ENCODE measurements around the gene PDE2A.
A peak's percentile ranks its signal among the peaks of the same experiment; 100 is the strongest.

Gene PDE2A

DNA sequence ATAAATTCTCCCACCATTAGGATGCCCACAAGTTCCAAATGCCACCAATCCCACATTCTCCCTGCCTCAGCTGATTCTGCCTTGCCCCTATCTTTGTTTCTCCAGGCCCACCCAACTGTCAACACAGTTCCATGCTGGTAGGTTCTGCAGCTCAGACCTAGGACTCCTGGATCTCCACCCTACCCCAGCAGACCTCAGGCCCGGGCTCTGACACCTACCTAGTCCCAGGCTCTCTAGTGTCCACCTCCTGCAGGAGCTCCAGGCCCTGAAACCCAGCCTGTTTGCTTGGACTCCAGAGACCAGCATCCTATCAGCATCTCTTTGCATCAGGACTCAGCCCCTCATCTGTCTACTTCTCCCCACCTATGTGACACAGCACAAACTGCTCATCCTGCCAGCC, 86.5 kb downstream of the PDE2A start:
- no peak for DNase-seq

DNA sequence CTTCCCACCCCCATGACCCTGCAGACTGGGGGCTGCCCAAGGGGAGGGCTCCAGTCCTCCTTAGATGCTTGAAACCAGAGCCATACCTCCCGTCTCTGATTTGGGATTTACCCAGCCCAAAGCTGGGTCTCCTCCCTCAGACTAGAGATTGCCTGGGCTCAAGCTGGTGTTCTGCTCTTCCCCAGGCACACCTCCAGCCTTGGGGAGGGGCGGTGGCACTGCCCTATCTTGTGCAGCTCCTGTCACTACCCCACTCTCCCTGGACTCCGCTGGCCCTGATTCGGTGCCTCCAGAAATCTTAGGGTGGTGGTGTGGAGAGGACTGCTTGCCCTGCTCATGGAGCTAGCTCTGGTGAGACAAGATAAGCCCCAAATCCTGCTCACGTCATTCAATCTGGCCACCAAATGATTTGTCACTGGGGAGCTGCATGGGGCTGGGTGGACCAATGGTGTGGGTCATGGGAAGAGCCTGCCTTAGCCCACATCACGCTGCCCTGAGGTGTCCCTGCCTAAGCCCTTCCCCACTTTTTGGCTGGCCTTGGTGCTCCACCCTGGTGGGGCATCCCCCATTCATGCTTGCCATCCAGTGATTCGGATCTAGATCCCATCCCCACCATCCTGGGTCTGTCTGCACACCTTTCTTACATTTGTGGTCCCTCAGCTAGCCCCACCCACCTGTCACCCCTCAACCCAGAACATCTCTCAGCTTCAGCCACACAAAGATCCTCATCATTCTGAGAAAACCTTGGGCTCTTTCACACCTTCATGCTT, 87.7 kb downstream of the PDE2A start:
- peak; percentile 50 for DNase-seq

DNA sequence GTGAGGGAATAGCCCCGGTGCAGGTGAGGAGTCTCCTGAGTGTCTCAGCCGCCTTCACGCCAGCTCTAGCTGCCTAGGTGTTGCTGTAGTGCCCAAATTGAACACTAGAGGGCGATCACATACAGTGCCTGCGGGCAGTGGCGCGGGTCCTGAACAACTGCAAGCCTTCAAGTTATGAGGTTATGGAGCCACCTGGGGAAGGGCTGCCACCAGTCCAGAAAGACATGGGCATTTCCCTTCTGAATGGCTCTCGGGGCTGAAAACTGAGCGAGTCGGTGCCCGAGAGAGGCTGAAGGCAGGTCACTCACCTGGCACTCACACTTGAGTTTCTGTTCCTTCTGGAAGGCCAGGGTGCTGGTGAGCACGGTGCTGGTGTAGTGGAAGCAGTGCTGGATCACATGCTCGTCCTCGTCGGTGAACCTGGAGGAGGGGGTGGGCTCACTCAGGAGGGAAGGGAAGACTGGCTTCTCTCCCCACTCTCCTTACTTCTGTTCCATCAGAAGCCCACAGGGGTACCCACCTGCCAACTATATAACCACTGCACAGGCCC, 88.4 kb downstream of the PDE2A start:
- DNase-seq: peak; percentile 81

DNA sequence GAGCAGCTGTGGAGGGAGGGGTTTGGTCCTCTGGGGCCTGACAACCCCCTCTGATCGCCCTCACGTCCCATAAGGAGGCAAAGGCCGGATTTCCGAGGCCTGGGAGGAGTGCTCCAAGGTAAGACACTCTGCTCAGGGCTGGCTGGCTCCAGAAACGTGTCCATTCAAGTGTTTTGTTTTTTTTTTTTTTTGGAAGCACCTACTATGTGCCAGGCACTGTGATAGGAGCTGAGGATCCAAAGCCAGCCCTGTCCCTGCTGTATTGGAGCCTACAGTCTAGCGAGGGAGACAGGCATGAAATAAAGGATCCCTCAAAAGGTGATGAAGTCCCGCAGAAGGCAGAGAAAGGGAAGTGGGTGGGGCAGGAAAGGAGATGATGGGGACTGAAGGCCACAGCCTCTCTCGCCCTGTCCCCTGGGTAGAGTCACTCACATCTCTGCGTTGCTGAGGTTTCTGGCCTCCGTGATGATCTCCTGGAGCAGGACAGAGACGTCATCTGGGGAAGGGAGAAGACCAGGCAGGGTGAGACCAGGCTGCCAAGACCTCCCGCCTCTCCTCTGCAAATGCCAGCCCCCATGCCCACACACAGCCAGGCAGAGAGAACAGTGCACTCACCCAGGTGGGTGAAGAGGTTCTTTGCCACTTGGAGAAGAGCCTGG, 89.2 kb downstream of the PDE2A start:
- peak; percentile 38 for DNase-seq

DNA sequence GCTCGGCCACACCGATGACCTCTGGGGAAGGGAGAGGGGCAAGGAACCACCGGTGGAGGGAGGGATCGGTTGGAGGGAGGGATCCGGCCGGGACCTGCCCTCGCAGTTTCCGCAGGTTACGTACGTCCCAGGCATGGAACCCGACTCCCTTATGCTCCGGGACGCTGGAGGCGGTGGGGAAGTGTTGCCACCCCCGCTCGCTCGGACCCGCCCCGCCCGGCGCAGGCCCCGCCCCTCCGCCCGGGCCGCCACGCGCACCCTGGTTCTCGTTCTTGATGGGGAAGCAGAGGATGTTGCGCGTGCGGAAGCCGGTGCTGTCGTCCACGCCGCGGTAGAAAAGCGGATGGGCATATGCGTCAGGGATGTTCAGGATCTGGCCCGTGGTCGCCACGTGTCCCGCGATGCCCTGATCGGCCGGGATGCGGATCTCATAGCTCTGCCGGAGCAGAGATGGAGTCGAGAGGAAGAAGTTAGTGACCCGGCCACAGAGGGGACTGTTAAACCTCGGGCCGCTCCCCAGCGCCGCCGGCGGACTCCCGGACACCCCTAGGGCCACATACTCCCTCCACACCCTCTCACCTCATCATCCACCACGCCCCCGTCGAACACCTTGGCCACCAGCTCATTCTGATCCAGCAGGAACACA, 89.8 kb downstream of the PDE2A start:
- DNase-seq: peak; percentile 49

DNA sequence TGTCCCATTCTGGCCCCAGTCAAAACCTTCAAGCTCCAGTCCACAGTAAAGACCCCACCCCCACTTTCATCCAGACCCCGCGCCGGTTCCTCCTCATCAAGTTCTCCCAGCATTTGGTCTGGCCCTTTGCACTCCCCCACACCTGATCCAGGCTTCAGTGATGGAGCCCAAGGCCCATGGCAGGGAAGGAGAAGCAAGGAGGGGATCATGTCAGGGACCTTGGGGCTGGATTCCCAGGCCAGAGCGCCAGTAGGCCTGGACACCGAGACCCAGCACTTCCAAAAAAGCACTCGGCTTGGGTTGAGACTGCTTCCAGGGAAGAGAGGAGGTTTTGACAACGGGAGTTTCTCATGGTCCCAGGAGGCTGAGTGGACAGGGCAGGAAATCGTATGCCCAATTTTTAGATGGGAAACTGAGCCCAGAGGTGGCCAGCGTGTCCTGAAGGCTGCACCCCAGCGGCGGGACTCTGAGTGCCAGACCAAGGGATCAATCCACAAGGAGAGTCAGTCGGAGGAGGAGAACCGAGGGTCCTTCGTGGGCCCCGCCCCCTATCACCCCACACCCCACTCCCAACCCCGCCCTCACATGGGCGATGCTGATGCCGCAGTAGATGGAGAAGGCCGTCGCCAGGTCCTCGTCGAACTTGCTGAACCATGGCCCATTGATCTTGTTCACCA, 90.5 kb downstream of the PDE2A start:
- DNase-seq: no peak

- no peak for DNase-seq
Measured at GRCh38 chr11:72583177-72583553, 91.1 kb downstream of the PDE2A start.

DNA sequence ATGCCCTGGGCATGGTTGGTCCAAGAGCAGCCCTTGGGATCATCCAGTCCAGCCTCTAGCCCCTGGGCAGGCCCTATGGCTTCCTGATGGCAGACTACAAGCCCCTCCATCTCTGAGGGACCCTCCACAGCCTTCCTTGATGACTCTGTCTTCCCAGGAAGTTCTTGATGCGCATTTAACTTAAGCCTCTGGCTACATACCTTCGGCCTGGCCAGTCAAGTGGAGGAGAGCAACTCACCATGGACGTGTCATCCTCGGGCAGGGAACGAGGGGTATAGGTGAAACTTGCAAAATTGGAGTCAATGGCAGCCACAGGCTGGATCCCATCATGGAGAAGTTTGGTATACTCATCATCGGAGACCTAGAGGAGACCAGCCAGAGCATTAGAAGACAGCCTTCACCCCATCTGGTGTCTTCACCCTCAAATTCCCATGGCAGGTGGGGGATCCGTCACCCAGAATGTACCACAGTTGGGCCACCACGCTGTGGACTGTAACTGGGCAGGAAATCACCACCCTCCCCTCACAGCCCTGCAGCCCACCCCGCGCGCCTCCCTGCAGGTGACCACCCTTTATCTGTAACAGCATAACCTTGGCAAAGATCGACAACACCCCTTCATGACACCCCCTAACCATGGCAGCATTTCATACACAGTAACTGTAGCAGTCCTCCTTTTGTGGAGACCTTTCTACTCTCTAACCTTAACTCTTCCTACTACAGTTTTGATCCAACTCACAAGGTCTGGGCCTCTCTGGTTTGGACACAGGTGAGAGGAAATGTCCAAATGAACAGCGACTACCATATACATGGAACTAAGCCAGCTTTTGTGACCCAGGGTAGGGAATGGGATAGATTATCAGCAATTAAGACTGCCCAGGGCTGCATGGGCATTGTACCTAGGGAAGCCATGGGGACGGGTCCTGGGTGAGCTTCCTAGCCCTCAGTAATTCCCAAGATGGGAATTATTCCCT, 91.7 kb downstream of the PDE2A start:
- DNase-seq: no peak

GRCh38 chr11:72581067-72581466, 93.2 kb downstream of the PDE2A start:
- DNase-seq: no peak

GRCh38 chr11:72580642-72580950, 93.6 kb downstream of the PDE2A start:
- DNase-seq: no peak

DNA sequence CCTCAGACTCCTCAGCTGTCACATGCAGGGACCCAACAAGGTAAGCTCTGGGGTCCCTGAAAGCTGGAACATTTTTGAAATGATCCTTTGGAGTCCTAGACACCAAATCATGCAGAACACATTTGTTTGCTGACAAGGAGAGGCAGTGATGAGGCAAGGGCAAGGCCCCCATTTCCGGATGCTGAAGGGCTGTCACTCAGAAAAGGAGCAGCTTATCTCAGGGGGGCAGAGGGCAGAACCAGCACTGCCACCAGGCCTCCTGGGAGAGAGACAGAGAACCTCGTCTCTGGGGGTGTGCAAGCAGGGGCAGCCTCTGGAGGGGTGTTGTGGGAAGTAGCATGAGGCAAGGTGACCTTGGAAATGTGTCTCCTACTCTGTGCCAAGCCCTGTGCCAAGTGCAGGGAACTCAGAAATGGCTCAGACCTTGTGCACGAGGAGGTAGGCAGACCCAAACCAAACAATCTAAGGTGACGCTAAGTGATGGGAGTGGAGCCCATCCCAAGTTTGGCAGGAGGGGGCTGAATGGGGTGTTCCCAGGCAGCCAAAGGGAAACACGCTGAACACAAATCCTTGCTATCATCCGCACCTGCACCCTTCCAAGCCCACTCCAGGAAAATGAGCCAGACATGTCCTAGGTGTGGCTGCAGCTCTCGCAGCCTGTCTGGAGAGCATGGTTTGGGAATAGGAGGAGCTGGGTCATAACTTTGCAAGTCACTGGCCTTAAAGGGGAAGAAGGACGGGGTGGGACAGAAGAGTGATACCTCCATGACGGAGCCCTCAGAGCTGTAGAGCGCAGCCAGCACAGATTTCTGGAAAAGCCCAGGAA, 94.2 kb downstream of the PDE2A start:
- peak; percentile 65 for DNase-seq

DNA sequence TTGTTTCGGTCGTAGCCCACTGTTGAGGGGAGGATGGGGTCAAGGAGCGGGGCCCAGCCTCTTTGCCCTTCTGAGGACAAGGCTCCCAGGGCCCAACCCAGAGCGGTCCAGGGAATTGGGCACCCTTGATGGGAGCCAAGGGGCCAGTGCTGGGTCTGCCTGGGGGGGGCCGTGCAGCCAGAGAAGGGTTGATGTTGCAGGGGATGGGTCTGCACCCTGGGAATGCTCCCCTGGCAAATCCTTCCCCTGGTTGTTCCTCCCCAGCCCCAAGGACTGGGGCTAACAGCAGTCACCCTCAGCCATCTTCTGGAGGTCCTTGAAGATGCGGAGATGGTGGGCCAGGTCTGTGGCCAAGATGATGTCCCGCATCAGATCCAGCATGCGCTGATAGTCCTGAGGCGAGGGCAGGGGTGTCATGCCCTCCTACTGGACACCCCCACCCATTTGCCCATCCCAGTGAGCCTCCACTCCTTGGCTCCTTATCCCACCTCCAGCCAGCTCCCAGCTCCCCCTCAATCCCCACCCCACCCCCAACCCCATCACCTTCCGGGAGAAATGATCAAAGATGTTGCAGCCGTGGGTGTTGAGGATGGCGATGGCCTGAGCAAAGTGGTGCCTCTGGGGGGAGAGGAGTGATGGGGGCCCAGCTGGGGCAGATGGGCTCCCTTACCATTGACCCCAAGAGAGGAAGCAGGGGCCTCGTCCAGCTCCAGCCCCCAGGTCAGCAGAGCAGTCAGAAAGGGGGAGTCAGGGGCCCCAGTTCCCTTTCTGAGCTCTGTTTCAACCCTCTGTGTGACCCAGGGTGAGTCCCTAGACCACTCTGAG, 95.0 kb downstream of the PDE2A start:
- DNase-seq: no peak

- no peak for DNase-seq
Measured at GRCh38 chr11:72578566-72578965, 95.7 kb downstream of the PDE2A start.

DNA sequence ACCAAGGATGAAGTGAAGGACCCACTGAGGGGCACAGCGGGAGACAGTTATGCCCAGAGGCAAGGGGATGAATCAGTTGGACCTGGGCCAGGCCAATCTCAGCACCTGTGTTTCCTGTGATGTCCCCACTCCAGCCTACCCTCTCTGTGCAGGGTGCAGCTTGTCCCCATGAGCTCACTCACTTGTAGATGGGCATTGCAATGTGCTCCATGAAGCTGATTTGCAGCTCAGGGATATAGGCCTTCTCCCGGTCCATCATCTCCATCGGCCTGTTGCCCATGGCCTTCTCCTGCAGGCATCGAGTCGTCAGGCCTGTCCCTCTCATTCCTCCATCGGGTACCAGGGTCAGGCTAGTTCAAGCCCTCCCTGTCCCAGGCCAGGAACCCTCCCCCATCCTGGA, 96.2 kb downstream of the PDE2A start:
- no peak for DNase-seq

- DNase-seq: no peak
Measured at GRCh38 chr11:72577271-72577721, 96.9 kb downstream of the PDE2A start.

GRCh38 chr11:72576661-72577060, 97.6 kb downstream of the PDE2A start:
- DNase-seq: no peak

GRCh38 chr11:72576243-72576595, 98.0 kb downstream of the PDE2A start:
- DNase-seq: no peak

- no peak for DNase-seq
Measured at GRCh38 chr11:72575533-72576242, 98.5 kb downstream of the PDE2A start.

DNA sequence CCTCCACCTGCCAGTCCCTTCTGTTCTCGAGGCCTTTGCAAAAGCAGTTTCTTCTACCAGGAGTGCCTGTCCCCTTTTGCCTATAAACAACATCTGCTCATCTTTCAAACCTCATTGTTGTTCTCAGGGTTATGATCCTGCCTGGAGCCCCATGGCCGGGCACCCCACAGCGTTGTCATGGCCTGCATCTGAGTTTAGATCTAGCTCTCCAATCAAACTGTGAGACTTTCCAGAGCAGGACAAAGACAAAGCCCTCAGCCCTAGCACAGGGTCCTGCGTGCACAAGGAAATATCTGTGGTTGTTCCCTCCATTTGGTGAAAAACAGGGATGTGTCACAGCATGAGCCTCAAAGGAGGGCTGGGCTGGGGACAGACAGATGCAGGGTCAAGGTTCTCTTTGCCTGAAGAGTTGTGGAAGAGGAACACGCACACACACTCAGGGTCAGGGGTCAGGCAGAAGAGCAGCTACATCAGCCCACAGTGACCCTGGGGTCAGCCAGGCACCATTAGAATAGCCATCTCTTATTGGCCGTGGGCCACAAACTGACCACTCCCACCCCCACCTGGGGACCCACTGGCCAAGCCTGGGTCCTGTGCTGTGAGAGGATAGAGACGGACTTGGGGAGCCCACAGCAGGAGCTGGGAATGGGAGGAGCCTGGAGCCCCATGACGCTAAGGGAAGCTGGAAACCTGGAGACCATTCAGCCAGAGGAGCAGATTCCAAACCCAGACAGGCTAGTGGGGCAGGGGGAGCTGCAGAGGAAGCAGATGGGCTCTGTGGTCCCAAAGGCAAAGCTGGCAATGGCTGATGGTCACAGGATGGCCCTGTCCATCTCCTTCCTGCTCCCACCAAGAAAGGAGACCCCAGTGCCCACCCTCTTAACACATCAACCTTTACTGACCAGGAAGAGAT, 99.4 kb downstream of the PDE2A start:
- DNase-seq: no peak
